Hematopoietic multipotent progenitor cell treated with erythropoietin and hydrocortisone succinate and interleukin-3 and kit ligand, for 4 days (in vitro differentiated cells): ENCODE data around the gene FXR2.

Source experiments
- DNase-seq: peaks from one replicate; pipeline ENCODE4 v3.0.0-alpha.2; 2015

FXR2 gene

DNA sequence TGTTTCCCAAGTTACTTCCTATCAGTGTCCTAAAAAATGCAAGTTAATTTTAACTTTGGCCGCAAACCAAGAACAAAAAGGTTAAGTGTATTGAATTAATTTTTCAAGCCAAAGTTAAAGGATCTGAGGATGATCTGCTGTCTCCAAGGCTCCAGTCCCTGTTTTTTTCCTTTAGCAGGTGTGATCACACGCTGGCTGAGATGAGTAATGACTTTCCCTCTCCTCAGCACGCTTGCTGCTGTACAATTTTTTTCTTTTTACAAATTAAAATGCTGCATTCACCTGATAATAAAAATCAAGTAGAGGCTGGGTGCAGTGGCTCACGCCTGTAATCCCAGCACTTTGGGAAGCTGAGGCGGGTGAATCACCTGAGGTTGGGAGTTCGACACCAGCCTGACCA lies 69.8 kb downstream of the FXR2 start:
- DNase-seq = no peak
